ENCODE measurements around the gene FBXL16. TPM values are rescaled to one million over a fixed set of nuclear protein-coding genes. Genes with fewer than 3 reads are reported as not detected.

Gene FBXL16
- total and polyA plus RNA-seq, 2 of the 13 experiments (the other 11 are each of a cell fraction or from before 2014, with no cell fraction given): 0.22 to 2.0 TPM

- TF ChIP-seq GTF3A (CRISPR knock-in tag; conservative IDR thresholded peaks at IDR 0.05): no peak
- no peak for TF ChIP-seq HIVEP1 (CRISPR knock-in tag; IDR thresholded peaks at IDR 0.05)
- TF ChIP-seq TAF1 (CRISPR knock-in tag; IDR thresholded peaks at IDR 0.05): peak; percentile 16; the same call in 1 of the 2 replicates
- no peak for TF ChIP-seq ZNF143 (CRISPR knock-in tag; IDR thresholded peaks at IDR 0.05)
- TF ChIP-seq BCLAF1 (IDR thresholded peaks at IDR 0.05): no peak
- TF ChIP-seq PATZ1 (CRISPR knock-in tag; IDR thresholded peaks at IDR 0.05): peak; percentile 74
- TF ChIP-seq ZNF724P (CRISPR knock-in tag; IDR thresholded peaks at IDR 0.05; ENCODE audit: borderline replicate concordance): no peak
- no peak for TF ChIP-seq HNRNPL (IDR thresholded peaks at IDR 0.05; ENCODE audit: low read depth, low read length)
- peak; percentile 39; the same call in 1 of the 2 replicates for TF ChIP-seq HOXA3 (CRISPR knock-in tag; IDR thresholded peaks at IDR 0.05)
- TF ChIP-seq ZNF281 (CRISPR knock-in tag; IDR thresholded peaks at IDR 0.05; ENCODE audit: borderline replicate concordance): no peak
- TF ChIP-seq SP140L (CRISPR knock-in tag; IDR thresholded peaks at IDR 0.05; ENCODE audit: borderline replicate concordance): no peak
- no peak for TF ChIP-seq TCF7L2 (IDR thresholded peaks at IDR 0.05; ENCODE audit: low read depth, low read length)
- TF ChIP-seq TBX3 (IDR thresholded peaks at IDR 0.05; ENCODE audit: borderline replicate concordance): no peak
- TF ChIP-seq POLR2AphosphoS5 (IDR thresholded peaks at IDR 0.05; ENCODE audit: low read depth, low read length): peak; percentile 41
- peak; percentile 17; the same call in 1 of the 2 replicates for TF ChIP-seq MNT (IDR thresholded peaks at IDR 0.05)
- TF ChIP-seq TRAFD1 (CRISPR knock-in tag; IDR thresholded peaks at IDR 0.05; ENCODE audit: borderline replicate concordance): no peak
- TF ChIP-seq CREM (IDR thresholded peaks at IDR 0.05): no peak
- TF ChIP-seq CREM (CRISPR knock-in tag; IDR thresholded peaks at IDR 0.05): no peak
- no peak for TF ChIP-seq ZNF660 (CRISPR knock-in tag; IDR thresholded peaks at IDR 0.05; ENCODE audit: borderline replicate concordance, low read depth)
These were observed 25.6 kb downstream of the FBXL16 start, which contains the start of gene STUB1 (continued) for GRCh38 chr16:679814-680624.
